Tibial artery (tissue), 4 donors: ENCODE data around the gene TNPO1.

ENCODE experiments used
- DNase-seq, 2 donors: peaks; one replicate each; pipeline ENCODE4 v3.0.0-alpha.2; 2019
- H3K27ac ChIP-seq, 2 donors: fragments of 200-600 bp; sonication (generic) in 1 of 2; 1 replicate in 1 of 2; 2 replicates in 1 of 2; pipeline ENCODE4 v1.5.1; 2018 to 2019; ENCODE audit warnings: mild to moderate bottlenecking in 1 of 2
- H3K27me3 ChIP-seq, 2 donors: fragments of 200-600 bp; sonication (generic) in 1 of 2; one replicate each; pipeline versions ENCODE4 v1.5.1 to v1.6.0; 2016 to 2019
- H3K36me3 ChIP-seq, 3 donors: fragments of 200-600 bp; sonication (generic) in 2 of 3; one replicate each; pipeline ENCODE4 v1.5.1; 2016 to 2019; ENCODE audit warnings: mild to moderate bottlenecking in 2 of 3
- H3K4me1 ChIP-seq, 4 donors: fragments of 200-600 bp; sonication (generic) in 2 of 4; 1 replicate in 3 of 4; 2 replicates in 1 of 4; pipeline ENCODE4 v1.5.1; 2016 to 2019
- H3K4me3 ChIP-seq, 2 donors: fragments of 200-600 bp; sonication (generic) in 1 of 2; 1 replicate in 1 of 2; 2 replicates in 1 of 2; pipeline ENCODE4 v1.5.1; 2018 to 2019; ENCODE audit warnings: mild to moderate bottlenecking in 2 of 2
- H3K9me3 ChIP-seq, 3 donors: fragments of 200-600 bp; sonication (generic) in 1 of 3; one replicate each; pipeline ENCODE4 v1.5.1; 2016 to 2019
- intact Hi-C: fragments of 100-400 bp; cut with DNase I; formaldehyde crosslinking; loops from one replicate; pipeline ENCODE4 v1.15.0; 2023; ENCODE audit warnings: low total_unique reads
- TF ChIP-seq, protein P1 (sequence below), 2 experiments: fragments of 200-600 bp in 1 of 2; fragments of 450-650 bp in 1 of 2; IDR thresholded peaks; one replicate each; pipeline ENCODE4 v1.5.1; 2017 to 2019; ENCODE audit warnings: antibody characterized with exemption in 2 of 2, mild to moderate bottlenecking in 1 of 2, moderate library complexity in 1 of 2

Gene TNPO1

GRCh38 chr5:72938206-72938605 lies 121.7 kb downstream of the TNPO1 start:
- H3K4me1 ChIP-seq, result no peaks in the 10 kb centered on the region
- no peaks in the 10 kb centered on the region for H3K9me3 ChIP-seq
- no peak overlapping the region for H3K4me3 ChIP-seq
- intact Hi-C loops, result no loop called here
- DNase-seq, result no peak
- TF ChIP-seq, protein P1, sequence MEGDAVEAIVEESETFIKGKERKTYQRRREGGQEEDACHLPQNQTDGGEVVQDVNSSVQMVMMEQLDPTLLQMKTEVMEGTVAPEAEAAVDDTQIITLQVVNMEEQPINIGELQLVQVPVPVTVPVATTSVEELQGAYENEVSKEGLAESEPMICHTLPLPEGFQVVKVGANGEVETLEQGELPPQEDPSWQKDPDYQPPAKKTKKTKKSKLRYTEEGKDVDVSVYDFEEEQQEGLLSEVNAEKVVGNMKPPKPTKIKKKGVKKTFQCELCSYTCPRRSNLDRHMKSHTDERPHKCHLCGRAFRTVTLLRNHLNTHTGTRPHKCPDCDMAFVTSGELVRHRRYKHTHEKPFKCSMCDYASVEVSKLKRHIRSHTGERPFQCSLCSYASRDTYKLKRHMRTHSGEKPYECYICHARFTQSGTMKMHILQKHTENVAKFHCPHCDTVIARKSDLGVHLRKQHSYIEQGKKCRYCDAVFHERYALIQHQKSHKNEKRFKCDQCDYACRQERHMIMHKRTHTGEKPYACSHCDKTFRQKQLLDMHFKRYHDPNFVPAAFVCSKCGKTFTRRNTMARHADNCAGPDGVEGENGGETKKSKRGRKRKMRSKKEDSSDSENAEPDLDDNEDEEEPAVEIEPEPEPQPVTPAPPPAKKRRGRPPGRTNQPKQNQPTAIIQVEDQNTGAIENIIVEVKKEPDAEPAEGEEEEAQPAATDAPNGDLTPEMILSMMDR (IDR thresholded peaks at IDR 0.05), result no peak
- H3K36me3 ChIP-seq, result no peaks in the 10 kb centered on the region
- peaks cover 0 to 5% of the 10 kb centered on the region in 2 donors for H3K27me3 ChIP-seq
- H3K27ac ChIP-seq, result no peak overlapping the region

DNA sequence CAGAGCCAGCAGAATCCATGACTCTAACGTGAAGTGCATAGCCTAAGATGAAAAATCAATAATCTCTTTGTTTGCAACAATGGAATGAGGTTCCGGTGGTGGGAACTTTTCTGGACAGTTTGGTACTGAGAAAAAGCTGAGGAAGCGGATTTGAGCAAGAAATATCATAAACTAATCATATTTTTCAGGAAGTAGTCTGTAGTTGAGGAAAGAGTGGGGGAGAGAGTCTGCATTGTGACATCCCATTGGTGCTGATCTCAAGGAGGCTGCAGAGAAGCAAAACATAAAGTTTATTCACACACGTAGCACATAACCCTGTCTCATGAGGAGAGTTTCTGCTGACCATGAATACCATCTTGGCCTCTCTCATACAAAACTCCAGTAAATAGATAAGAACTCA lies 123.6 kb downstream of the TNPO1 start:
- no peak for DNase-seq
- Histone ChIP-seq H3K36me3 (no peaks in the 10 kb centered on the region), H3K27ac (no peak overlapping the region), H3K9me3 (no peaks in the 10 kb centered on the region), H3K4me1 (no peaks in the 10 kb centered on the region), H3K4me3 (no peak overlapping the region), H3K27me3 (peaks cover 0 to 2% of the 10 kb centered on the region in 2 donors)
- intact Hi-C loops, result no loop called here
- TF ChIP-seq, protein P1 (IDR thresholded peaks at IDR 0.05), result no peak

DNA sequence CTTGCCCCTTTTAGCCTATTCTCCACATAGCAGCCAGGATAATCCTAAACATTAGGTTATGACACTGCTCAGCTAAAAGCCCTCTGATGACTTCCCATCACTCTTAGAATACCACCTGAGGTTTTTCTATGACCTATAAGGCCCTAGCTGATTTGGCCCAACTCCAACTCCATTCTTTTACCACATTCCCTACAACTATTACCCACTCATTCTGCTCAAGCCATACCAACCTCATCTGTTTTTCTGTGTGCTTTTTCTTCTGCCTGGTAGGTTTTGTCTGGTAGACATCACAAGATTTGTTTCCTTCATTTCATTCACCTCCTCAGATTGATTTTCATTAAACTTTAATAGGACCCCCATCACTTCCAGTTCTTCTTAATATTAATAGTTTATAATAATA lies 126.8 kb downstream of the TNPO1 start:
- DNase-seq, result no peak

GRCh38 chr5:72947498-72947897 lies 131.0 kb downstream of the TNPO1 start:
- Histone ChIP-seq H3K9me3 (no peaks in the 10 kb centered on the region), H3K27ac (no peak overlapping the region), H3K27me3 (no peaks in the 10 kb centered on the region), H3K4me1 (no peaks in the 10 kb centered on the region), H3K4me3 (no peak overlapping the region), H3K36me3 (no peaks in the 10 kb centered on the region)
- TF ChIP-seq, protein P1 (IDR thresholded peaks at IDR 0.05), result no peak
- no peak for DNase-seq
- intact Hi-C loops, result no loop called here

More for the DNA sequence above, 126.8 kb downstream of the TNPO1 start:
- Histone ChIP-seq H3K9me3 (no peaks in the 10 kb centered on the region), H3K4me1 (no peaks in the 10 kb centered on the region), H3K4me3 (no peak overlapping the region), H3K36me3 (no peaks in the 10 kb centered on the region), H3K27me3 (no peaks in the 10 kb centered on the region), H3K27ac (no peak overlapping the region)
- TF ChIP-seq, protein P1 (IDR thresholded peaks at IDR 0.05), result no peak
- intact Hi-C loops, result no loop called here

- H3K4me3 ChIP-seq, result no peak overlapping the region
- no peaks in the 10 kb centered on the region for H3K27me3 ChIP-seq
- no peaks in the 10 kb centered on the region for H3K36me3 ChIP-seq
- DNase-seq, result no peak
- peaks cover 0 to 5% (median 0%) of the 10 kb centered on the region in 4 donors for H3K4me1 ChIP-seq
- TF ChIP-seq, protein P1 (IDR thresholded peaks at IDR 0.05), result no peak
- H3K27ac ChIP-seq, result no peak overlapping the region
- H3K9me3 ChIP-seq, result no peaks in the 10 kb centered on the region
- intact Hi-C loops, result no loop called here
These were observed 133.0 kb downstream of the TNPO1 start for GRCh38 chr5:72949481-72949880.
